ENCODE results near the gene SCAF4. TPM values are rescaled to one million over a fixed set of nuclear protein-coding genes. Genes with fewer than 3 reads are reported as not detected.
A peak's percentile ranks its signal among the peaks of the same experiment; 100 is the strongest.

The SCAF4 gene
- total and polyA plus RNA-seq, 9 of the 15 experiments (the other 6 are each of a cell fraction or from before 2014, with no cell fraction given) = 2.3 to 55.7 (median 17.2) TPM

DNA sequence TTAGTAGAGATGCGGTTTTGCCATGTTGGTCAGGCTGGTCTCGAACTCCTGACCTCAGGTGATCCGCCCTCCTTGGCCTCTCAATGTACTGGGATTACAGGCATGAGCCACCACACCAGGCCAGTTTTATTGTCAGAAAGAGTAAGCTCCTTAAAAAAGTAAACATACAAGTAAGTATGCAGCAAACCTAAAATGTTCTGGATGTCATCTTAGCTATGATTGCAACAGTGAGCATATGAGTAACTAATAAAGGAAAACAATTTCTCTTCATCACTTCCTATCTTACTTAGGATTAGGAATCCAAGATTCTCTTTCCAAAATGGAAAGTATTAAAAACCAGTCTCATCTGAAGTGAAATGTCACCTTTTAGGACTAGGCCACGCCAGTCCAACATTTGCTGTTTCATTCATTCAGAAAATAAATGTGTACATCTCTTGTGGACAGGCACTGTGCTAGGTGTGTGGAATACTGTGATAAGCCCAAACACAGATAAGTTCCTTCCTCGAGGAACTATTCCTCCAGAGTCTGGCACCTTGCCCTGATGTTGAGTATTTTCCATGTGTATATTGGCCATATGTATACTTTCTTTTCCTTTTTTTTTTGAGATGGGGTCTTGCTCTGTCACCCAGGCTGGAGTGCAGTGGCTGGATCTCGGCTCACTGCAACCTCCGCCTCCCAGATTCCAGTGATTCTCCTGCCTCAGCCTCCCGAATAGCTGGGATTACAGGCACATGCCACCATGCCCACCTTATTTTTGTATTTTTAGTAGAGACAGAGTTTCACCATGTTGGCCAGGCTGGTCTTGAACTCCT is 5.9 kb upstream of the SCAF4 start (continued):
- TF ChIP-seq MAFK (IDR thresholded peaks at IDR 0.05; ENCODE audit: low read length) = peak; percentile 23; the same call in 1 of the 2 replicates
- 0 out of 2 replicates have a peak, but pooled peaks have one; percentile 44 for TF ChIP-seq ZNF583 (CRISPR knock-in tag; IDR thresholded peaks at IDR 0.05)
- TF ChIP-seq CC2D1A (IDR thresholded peaks at IDR 0.05) = peak; percentile 78
- TF ChIP-seq, protein P1, sequence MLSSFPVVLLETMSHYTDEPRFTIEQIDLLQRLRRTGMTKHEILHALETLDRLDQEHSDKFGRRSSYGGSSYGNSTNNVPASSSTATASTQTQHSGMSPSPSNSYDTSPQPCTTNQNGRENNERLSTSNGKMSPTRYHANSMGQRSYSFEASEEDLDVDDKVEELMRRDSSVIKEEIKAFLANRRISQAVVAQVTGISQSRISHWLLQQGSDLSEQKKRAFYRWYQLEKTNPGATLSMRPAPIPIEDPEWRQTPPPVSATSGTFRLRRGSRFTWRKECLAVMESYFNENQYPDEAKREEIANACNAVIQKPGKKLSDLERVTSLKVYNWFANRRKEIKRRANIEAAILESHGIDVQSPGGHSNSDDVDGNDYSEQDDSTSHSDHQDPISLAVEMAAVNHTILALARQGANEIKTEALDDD (IDR thresholded peaks at IDR 0.05) = 0 out of 2 replicates have a peak, but pooled peaks have one; percentile 26
- TF ChIP-seq, protein P2, sequence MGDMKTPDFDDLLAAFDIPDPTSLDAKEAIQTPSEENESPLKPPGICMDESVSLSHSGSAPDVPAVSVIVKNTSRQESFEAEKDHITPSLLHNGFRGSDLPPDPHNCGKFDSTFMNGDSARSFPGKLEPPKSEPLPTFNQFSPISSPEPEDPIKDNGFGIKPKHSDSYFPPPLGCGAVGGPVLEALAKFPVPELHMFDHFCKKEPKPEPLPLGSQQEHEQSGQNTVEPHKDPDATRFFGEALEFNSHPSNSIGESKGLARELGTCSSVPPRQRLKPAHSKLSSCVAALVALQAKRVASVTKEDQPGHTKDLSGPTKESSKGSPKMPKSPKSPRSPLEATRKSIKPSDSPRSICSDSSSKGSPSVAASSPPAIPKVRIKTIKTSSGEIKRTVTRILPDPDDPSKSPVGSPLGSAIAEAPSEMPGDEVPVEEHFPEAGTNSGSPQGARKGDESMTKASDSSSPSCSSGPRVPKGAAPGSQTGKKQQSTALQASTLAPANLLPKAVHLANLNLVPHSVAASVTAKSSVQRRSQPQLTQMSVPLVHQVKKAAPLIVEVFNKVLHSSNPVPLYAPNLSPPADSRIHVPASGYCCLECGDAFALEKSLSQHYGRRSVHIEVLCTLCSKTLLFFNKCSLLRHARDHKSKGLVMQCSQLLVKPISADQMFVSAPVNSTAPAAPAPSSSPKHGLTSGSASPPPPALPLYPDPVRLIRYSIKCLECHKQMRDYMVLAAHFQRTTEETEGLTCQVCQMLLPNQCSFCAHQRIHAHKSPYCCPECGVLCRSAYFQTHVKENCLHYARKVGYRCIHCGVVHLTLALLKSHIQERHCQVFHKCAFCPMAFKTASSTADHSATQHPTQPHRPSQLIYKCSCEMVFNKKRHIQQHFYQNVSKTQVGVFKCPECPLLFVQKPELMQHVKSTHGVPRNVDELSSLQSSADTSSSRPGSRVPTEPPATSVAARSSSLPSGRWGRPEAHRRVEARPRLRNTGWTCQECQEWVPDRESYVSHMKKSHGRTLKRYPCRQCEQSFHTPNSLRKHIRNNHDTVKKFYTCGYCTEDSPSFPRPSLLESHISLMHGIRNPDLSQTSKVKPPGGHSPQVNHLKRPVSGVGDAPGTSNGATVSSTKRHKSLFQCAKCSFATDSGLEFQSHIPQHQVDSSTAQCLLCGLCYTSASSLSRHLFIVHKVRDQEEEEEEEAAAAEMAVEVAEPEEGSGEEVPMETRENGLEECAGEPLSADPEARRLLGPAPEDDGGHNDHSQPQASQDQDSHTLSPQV (IDR thresholded peaks at IDR 0.05) = 0 out of 2 replicates have a peak, but pooled peaks have one; percentile 67
- TF ChIP-seq TRIM28 (IDR thresholded peaks at IDR 0.05) = 0 out of 2 replicates have a peak, but pooled peaks have one; percentile 15
- 0 out of 2 replicates have a peak, but pooled peaks have one; percentile 29 for TF ChIP-seq ZNF197 (CRISPR knock-in tag; IDR thresholded peaks at IDR 0.05; ENCODE audit: low read depth)
- TF ChIP-seq, protein P3, sequence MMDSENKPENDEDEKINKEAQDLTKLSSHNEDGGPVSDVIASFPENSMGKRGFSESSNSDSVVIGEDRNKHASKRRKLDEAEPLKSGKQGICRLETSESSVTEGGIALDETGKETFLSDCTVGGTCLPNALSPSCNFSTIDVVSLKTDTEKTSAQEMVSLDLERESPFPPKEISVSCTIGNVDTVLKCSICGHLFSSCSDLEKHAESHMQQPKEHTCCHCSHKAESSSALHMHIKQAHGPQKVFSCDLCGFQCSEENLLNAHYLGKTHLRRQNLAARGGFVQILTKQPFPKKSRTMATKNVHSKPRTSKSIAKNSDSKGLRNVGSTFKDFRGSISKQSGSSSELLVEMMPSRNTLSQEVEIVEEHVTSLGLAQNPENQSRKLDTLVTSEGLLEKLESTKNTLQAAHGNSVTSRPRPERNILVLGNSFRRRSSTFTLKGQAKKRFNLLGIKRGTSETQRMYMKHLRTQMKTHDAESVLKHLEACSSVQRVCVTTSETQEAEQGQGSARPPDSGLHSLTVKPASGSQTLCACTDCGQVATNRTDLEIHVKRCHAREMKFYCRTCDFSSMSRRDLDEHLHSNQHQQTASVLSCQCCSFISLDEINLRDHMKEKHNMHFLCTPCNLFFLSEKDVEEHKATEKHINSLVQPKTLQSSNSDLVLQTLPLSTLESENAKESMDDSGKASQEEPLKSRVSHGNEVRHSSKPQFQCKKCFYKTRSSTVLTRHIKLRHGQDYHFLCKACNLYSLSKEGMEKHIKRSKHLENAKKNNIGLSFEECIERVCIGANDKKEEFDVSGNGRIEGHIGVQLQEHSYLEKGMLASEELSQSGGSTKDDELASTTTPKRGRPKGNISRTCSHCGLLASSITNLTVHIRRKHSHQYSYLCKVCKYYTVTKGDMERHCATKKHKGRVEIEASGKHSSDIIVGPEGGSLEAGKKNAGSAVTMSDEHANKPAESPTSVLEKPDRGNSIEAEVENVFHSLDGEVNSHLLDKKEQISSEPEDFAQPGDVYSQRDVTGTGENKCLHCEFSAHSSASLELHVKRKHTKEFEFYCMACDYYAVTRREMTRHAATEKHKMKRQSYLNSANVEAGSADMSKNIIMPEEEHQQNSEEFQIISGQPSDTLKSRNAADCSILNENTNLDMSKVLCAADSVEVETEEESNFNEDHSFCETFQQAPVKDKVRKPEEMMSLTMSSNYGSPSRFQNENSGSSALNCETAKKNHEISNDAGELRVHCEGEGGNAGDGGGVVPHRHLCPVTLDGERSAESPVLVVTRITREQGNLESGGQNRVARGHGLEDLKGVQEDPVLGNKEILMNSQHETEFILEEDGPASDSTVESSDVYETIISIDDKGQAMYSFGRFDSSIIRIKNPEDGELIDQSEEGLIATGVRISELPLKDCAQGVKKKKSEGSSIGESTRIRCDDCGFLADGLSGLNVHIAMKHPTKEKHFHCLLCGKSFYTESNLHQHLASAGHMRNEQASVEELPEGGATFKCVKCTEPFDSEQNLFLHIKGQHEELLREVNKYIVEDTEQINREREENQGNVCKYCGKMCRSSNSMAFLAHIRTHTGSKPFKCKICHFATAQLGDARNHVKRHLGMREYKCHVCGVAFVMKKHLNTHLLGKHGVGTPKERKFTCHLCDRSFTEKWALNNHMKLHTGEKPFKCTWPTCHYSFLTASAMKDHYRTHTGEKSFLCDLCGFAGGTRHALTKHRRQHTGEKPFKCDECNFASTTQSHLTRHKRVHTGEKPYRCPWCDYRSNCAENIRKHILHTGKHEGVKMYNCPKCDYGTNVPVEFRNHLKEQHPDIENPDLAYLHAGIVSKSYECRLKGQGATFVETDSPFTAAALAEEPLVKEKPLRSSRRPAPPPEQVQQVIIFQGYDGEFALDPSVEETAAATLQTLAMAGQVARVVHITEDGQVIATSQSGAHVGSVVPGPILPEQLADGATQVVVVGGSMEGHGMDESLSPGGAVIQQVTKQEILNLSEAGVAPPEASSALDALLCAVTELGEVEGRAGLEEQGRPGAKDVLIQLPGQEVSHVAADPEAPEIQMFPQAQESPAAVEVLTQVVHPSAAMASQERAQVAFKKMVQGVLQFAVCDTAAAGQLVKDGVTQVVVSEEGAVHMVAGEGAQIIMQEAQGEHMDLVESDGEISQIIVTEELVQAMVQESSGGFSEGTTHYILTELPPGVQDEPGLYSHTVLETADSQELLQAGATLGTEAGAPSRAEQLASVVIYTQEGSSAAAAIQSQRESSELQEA (IDR thresholded peaks at IDR 0.05; ENCODE audit: low read depth) = peak; percentile 6; the same call in 1 of the 2 replicates
- TF ChIP-seq, protein P4, sequence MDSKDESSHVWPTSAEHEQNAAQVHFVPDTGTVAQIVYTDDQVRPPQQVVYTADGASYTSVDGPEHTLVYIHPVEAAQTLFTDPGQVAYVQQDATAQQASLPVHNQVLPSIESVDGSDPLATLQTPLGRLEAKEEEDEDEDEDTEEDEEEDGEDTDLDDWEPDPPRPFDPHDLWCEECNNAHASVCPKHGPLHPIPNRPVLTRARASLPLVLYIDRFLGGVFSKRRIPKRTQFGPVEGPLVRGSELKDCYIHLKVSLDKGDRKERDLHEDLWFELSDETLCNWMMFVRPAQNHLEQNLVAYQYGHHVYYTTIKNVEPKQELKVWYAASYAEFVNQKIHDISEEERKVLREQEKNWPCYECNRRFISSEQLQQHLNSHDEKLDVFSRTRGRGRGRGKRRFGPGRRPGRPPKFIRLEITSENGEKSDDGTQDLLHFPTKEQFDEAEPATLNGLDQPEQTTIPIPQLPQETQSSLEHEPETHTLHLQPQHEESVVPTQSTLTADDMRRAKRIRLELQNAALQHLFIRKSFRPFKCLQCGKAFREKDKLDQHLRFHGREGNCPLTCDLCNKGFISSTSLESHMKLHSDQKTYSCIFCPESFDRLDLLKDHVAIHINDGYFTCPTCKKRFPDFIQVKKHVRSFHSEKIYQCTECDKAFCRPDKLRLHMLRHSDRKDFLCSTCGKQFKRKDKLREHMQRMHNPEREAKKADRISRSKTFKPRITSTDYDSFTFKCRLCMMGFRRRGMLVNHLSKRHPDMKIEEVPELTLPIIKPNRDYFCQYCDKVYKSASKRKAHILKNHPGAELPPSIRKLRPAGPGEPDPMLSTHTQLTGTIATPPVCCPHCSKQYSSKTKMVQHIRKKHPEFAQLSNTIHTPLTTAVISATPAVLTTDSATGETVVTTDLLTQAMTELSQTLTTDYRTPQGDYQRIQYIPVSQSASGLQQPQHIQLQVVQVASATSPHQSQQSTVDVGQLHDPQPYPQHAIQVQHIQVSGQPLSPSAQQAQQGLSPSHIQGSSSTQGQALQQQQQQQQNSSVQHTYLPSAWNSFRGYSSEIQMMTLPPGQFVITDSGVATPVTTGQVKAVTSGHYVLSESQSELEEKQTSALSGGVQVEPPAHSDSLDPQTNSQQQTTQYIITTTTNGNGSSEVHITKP (IDR thresholded peaks at IDR 0.05; ENCODE audit: partially characterized antibody) = peak; percentile 14

All from K562 (cell line).